Stimulated activated CD8-positive, alpha-beta memory T cell treated with anti-CD3 and anti-CD28 coated beads, Interleukin-4, amount 100 ng/mL, for 4 hours (primary cell): ENCODE data around the gene PPM1E.

Experiments used
- DNase-seq, 2 donors: peaks; one replicate each; pipeline ENCODE4 v3.0.0-alpha.2; 2020; ENCODE audit warnings: low read depth in 2 of 2, low spot score in 1 of 2

PPM1E gene

DNA sequence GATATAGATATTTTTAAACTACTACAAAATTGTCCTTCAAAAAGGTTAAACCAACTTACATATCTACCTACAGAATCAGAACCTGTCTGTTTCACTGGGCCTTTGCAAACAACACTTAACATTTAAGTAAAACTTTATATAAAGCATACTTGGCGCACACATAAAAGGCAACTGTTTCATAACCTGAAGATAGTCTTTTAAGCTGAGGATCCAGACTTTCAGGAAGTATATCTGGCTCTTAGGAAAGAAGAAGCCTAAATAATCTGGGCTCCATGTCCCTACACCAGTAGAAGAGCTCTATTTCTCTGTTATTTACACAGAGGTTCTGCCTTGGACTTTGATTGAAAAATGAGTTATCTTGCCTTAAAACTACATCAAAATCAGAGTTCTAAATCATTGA lies 275.2 kb downstream of the PPM1E start:
- DNase-seq, result no peak
